ENCODE measurements around the gene GPR37L1. TPM values are rescaled to one million over a fixed set of nuclear protein-coding genes. Genes with fewer than 3 reads are reported as not detected.

Gene GPR37L1
- total RNA-seq, 2 experiments from 2014 or later = not detected

GRCh38 chr1:202159534-202160371 is 37.0 kb downstream of the GPR37L1 start:
- Mint-ChIP-seq H3K4me1 (ENCODE audit: low read depth) (peaks cover 83% of the 10 kb centered on the region), H3K36me3 (ENCODE audit: low read depth) (peaks cover 45% of the 10 kb centered on the region), H3K9me3 (ENCODE audit: insufficient read depth) (no peaks in the 10 kb centered on the region), H3K4me3 (peak overlapping the region; percentile 91), H3K27me3 (ENCODE audit: low read depth) (no peaks in the 10 kb centered on the region), H3K27ac (peak overlapping the region; percentile 100)
- POLR2A ChIA-PET = interaction anchor here (0.6 to 11.3 kb wide), 10 partner anchors 11 to 848 kb away, joined by 3 to 103 read pairs (median 4); partner anchors contain the start of genes ARL8A, TMEM183A and UBE2T
- CTCF ChIA-PET = interaction anchor here (0.6 to 6.2 kb wide), 14 partner anchors 9 to 177 kb away, joined by 3 to 39 read pairs (median 6); partner anchors contain the start of genes ARL8A and RNPEP
- peak; percentile 79 for DNase-seq
- peak; percentile 17 for ATAC-seq

DNA sequence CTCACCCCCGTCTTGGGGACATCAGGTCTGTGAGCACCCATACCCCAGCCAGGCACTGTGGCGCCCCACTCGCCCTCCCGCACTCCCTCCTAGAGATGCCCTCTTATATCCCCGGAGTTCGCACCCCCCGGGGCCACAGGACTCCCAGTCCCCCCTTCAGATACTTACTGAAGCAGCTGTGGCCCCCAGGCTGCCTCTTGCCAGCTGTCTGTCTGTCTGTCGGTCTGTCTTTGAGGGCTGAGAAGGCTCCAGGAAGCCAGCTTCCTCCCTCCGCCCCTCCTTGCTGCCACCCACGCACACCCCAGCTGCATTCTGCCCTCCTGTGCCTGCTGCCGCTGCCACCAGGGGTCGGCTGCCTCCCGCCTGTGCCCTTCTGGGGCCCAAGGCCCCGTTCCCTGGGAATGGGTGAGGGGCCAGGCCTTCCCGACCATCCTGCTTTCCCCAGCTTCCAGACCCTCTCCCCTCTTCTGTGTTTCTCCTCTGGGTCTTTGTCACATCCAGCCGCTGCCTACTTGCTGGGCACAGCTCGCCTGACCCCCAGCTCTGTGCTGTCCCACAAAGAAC is 37.7 kb downstream of the GPR37L1 start, which contains the start of gene PTPN7:
TSS of gene PTPN7 (minus strand) at position 226 of the 564 bp plus-strand sequence. CDS start 1,200 bp downstream, outside the sequence.
- Mint-ChIP-seq H3K4me3 (peak within 1 kb of the TSS; percentile 91), H3K36me3 (ENCODE audit: low read depth) (peaks cover 38% of the 10 kb centered on the region), H3K27ac (peak within 1 kb of the TSS; percentile 100), H3K27me3 (ENCODE audit: low read depth) (no peaks in the 10 kb centered on the region), H3K4me1 (ENCODE audit: low read depth) (peaks cover 83% of the 10 kb centered on the region), H3K9me3 (ENCODE audit: insufficient read depth) (no peaks in the 10 kb centered on the region)
- CTCF ChIA-PET = interaction anchor here (0.6 to 6.2 kb wide), 15 partner anchors 8 to 181 kb away, joined by 3 to 39 read pairs (median 6); partner anchors contain the start of genes ARL8A, RNPEP and UBE2T
- peak; percentile 54 for ATAC-seq
- POLR2A ChIA-PET = interaction anchor here (0.9 to 11.3 kb wide), 10 partner anchors 10 to 847 kb away, joined by 3 to 103 read pairs (median 4); partner anchors contain the start of genes ARL8A, TMEM183A and UBE2T
- DNase-seq = peak; percentile 82

DNA sequence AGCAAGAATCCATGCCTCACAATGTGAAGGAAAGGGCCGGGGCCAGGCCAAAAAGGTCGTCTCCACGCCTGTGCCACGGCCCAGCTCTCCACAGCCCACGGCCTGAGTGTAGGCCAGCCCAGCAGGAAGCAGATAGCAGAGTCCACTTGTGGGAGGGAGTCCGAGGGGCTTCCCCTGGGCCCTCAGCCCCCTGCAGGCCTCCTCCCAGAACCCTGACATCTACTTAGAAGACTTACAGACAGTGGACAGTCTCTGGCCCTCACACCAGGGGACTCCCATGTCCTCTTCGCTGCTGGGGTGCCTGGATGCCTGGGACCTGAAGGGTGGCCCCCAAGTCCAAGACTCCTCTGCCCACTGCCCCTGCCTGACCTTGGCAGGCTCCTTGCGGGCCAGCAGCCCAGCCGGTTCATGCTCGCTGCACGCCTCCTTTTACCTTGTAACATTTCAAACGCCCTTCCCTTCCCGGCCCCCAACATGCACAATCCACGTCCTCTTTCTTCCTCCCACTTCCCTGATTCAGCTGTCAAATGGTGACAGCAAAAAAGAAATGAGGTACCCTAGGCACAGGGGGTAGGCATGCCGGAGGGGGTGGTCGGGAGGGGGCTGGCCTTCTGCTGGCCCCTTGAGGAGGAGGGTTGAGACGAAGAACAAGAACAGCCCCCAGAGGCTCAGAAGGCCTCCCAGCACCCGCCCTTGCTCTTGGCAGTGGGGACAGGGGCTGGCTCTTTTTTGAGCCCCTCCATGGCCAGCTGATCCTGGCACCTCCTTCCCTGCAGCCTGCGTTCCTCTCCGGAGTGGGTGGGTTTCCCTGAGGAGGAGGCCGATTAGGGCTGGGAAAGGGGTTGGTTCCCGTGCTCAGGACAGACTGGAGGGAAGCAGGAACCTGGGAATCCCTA is 38.7 kb downstream of the GPR37L1 start:
- peak overlapping the region; percentile 100 for H3K27ac Mint-ChIP-seq
- peak overlapping the region; percentile 91 for H3K4me3 Mint-ChIP-seq
- POLR2A ChIA-PET = interaction anchor here (1.1 to 11.3 kb wide), 6 partner anchors 9 to 181 kb away, joined by 3 to 103 read pairs (median 12); partner anchors contain the start of genes ARL8A and UBE2T
- H3K4me1 Mint-ChIP-seq (ENCODE audit: low read depth) = peaks cover 84% of the 10 kb centered on the region
- no peaks in the 10 kb centered on the region for H3K27me3 Mint-ChIP-seq (ENCODE audit: low read depth)
- DNase-seq (peak; percentile 37), ATAC-seq (peak; percentile 3)
- H3K36me3 Mint-ChIP-seq (ENCODE audit: low read depth) = peaks cover 30% of the 10 kb centered on the region
- no peaks in the 10 kb centered on the region for H3K9me3 Mint-ChIP-seq (ENCODE audit: insufficient read depth)
- CTCF ChIA-PET = interaction anchor here (0.6 to 6.2 kb wide), 10 partner anchors 9 to 181 kb away, joined by 3 to 39 read pairs (median 6); partner anchors contain the start of genes ARL8A and UBE2T

DNA sequence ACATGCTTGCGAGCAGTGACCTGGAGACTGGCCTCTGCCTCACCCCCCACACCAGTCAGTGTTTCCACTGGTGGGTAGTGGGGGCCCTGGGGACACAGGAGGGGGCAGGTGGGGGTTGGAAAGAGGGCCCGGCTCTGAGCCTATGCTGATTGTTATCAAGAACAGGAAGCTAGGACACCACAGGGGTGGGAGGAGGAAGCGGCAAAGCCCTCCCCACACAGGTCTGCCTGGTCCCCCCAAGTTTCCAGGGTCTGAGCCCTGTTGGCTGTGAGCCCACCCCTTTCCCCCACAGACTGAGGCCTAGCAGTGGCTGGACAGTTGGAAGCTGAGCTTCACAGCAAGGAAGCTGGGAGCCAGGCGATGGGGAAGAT is 39.3 kb downstream of the GPR37L1 start:
- POLR2A ChIA-PET = interaction anchor here (1.5 to 11.3 kb wide), 5 partner anchors 9 to 180 kb away, joined by 3 to 103 read pairs (median 15); partner anchors contain the start of genes ARL8A and UBE2T
- Mint-ChIP-seq H3K36me3 (ENCODE audit: low read depth) (peaks cover 29% of the 10 kb centered on the region), H3K4me1 (ENCODE audit: low read depth) (peaks cover 85% of the 10 kb centered on the region), H3K27ac (peak overlapping the region; percentile 100), H3K9me3 (ENCODE audit: insufficient read depth) (no peaks in the 10 kb centered on the region), H3K4me3 (peak overlapping the region; percentile 91), H3K27me3 (ENCODE audit: low read depth) (no peaks in the 10 kb centered on the region)
- peak; percentile 34 for ATAC-seq
- CTCF ChIA-PET = interaction anchor here (0.8 to 6.2 kb wide), 10 partner anchors 9 to 180 kb away, joined by 3 to 39 read pairs (median 4); partner anchors contain the start of genes ARL8A and UBE2T
- peak; percentile 76 for DNase-seq

- H3K27ac Mint-ChIP-seq = peak overlapping the region; percentile 100
- no peaks in the 10 kb centered on the region for H3K27me3 Mint-ChIP-seq (ENCODE audit: low read depth)
- ChIA-PET CTCF (interaction anchor here (0.7 to 6.2 kb wide), 13 partner anchors 8 to 179 kb away, joined by 3 to 39 read pairs (median 5); partner anchors contain the start of genes ARL8A, LGR6 and UBE2T), POLR2A (interaction anchor here (0.5 to 11.3 kb wide), 6 partner anchors 8 to 845 kb away, joined by 3 to 103 read pairs (median 10); partner anchors contain the start of genes ARL8A, PPP1R12B, TMEM183A and UBE2T)
- H3K36me3 Mint-ChIP-seq (ENCODE audit: low read depth) = peaks cover 25% of the 10 kb centered on the region
- peak; percentile 12 for ATAC-seq
- peak overlapping the region; percentile 91 for H3K4me3 Mint-ChIP-seq
- H3K4me1 Mint-ChIP-seq (ENCODE audit: low read depth) = peaks cover 82% of the 10 kb centered on the region
- peak; percentile 55 for DNase-seq
- no peaks in the 10 kb centered on the region for H3K9me3 Mint-ChIP-seq (ENCODE audit: insufficient read depth)
Observed at GRCh38 chr1:202162418-202163280, 39.9 kb downstream of the GPR37L1 start.

DNA sequence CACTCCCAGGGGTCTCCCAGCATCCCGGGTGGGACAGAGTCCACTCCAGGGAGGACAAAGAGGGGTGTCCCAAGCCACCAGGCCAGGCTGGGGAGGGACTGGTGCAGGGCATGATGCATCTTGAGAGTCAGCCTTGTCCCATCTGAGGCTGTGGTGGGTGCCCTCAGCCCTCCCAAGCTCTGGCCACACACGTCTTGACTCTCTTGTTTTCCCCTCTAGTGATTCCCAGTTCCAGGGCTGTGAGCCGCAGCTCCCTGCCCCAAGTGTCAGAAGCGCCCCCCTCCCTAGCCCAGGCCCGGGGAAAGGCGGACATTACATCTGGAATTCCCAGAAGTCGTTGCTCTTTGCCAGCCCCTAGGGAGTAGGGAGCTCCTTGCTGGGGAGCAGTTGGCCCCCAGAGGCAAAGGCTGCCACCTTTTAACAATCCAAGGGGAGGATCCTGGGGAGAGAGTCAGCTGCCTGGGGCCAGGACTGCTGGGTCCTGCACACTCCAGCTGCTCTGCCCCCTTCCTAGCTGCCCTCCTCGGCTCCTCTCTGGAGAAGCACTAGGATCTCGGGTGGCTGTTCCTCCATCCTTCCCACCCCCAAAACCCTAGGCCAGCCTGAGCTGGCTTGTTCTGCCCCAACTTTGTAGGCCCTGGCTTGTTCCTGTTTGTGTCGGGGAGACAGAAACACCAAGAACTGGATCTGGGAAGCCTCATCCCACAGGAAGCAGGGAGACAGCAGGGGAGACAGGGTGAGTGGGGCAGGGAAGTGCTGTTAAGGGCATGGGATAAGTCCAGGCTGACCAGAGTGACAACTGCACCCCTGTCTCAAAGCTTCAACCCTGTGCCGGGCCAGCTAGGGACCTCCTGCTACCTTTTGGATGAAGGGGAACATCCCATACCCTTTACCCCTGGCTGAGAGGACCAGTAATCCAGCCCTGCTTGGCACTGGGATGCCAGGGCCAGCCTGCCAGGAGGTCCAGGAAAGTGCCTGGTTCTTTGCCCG is 40.9 kb downstream of the GPR37L1 start:
- no peaks in the 10 kb centered on the region for H3K9me3 Mint-ChIP-seq (ENCODE audit: insufficient read depth)
- H3K27ac Mint-ChIP-seq = peak overlapping the region; percentile 100
- H3K4me3 Mint-ChIP-seq = peak overlapping the region; percentile 91
- DNase-seq (no peak), ATAC-seq (no peak)
- peaks cover 75% of the 10 kb centered on the region for H3K4me1 Mint-ChIP-seq (ENCODE audit: low read depth)
- ChIA-PET POLR2A (interaction anchor here (0.9 to 11.3 kb wide), 5 partner anchors 7 to 185 kb away, joined by 3 to 103 read pairs (median 4); partner anchors contain the start of genes ARL8A, PPP1R12B and UBE2T), CTCF (interaction anchor here (1.2 to 6.2 kb wide), 9 partner anchors 7 to 164 kb away, joined by 3 to 39 read pairs (median 6); partner anchors contain the start of genes ARL8A and LGR6)
- H3K36me3 Mint-ChIP-seq (ENCODE audit: low read depth) = peaks cover 18% of the 10 kb centered on the region
- H3K27me3 Mint-ChIP-seq (ENCODE audit: low read depth) = no peaks in the 10 kb centered on the region

DNA sequence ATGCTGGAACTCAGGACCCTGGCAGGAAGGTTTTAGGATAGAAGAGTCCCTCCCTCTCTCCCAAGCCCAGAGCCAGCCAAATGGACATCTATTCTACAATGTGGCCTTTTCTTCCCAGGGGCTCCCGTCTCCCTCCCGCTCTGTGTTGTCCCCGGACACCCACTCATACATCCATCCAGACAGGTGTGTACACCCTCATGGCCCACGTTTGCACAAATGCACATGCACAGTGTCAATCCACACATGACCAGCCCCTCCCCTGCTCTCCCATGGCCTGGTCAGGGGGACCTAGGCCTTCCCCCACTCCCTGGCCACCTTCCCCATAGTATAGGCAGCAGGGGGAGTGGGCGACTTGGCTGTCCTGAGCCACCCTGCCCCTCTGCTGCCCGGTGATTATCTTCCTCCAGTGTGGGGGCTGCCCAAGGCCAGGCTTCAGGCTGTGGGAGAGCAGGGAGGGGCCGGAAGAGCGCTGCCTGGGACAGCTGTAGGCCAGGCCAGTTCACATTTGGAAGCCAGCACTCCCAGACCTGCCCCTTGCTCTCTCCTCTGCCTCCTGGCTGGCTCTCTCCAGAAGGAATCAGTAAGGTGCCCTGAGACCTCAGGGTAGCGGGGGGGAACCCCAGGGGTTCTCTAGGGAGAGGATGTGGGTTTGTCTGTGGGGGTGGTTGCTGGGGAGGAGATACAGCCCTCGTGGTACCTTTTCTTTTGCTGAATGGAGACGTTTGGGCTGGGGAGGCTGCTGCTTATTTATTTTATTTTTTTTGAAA is 41.7 kb downstream of the GPR37L1 start:
- peaks cover 70% of the 10 kb centered on the region for H3K4me1 Mint-ChIP-seq (ENCODE audit: low read depth)
- no peaks in the 10 kb centered on the region for H3K9me3 Mint-ChIP-seq (ENCODE audit: insufficient read depth)
- ATAC-seq = peak; percentile 60
- peaks cover 9% of the 10 kb centered on the region for H3K36me3 Mint-ChIP-seq (ENCODE audit: low read depth)
- peak; percentile 89 for DNase-seq
- peak overlapping the region; percentile 71 for H3K4me3 Mint-ChIP-seq
- ChIA-PET POLR2A (interaction anchor here (1.2 to 11.3 kb wide), 3 partner anchors 8 to 178 kb away, joined by 3 to 103 read pairs (median 25); partner anchors contain the start of genes ARL8A and UBE2T), CTCF (interaction anchor here (0.8 to 6.2 kb wide), 6 partner anchors 9 to 28 kb away, joined by 3 to 39 read pairs (median 9); partner anchors contain the start of genes ARL8A and LGR6)
- H3K27ac Mint-ChIP-seq = peak overlapping the region; percentile 100
- H3K27me3 Mint-ChIP-seq (ENCODE audit: low read depth) = no peaks in the 10 kb centered on the region

GRCh38 chr1:202165267-202165941 is 42.7 kb downstream of the GPR37L1 start:
- H3K27me3 Mint-ChIP-seq (ENCODE audit: low read depth) = no peaks in the 10 kb centered on the region
- no peaks in the 10 kb centered on the region for H3K9me3 Mint-ChIP-seq (ENCODE audit: insufficient read depth)
- ATAC-seq = peak; percentile 5
- ChIA-PET POLR2A (interaction anchor here (0.7 to 2.2 kb wide), 4 partner anchors 9 to 21 kb away, joined by 3 to 9 read pairs (median 3); partner anchors contain the start of gene ARL8A), CTCF (interaction anchor here (0.8 to 3.1 kb wide), 9 partner anchors 8 to 177 kb away, joined by 3 to 31 read pairs (median 4); partner anchors contain the start of genes LGR6 and UBE2T)
- peak overlapping the region; percentile 71 for H3K4me3 Mint-ChIP-seq
- peak; percentile 54 for DNase-seq
- H3K4me1 Mint-ChIP-seq (ENCODE audit: low read depth) = peaks cover 68% of the 10 kb centered on the region
- H3K27ac Mint-ChIP-seq = peak overlapping the region; percentile 100
- peaks cover 1% of the 10 kb centered on the region for H3K36me3 Mint-ChIP-seq (ENCODE audit: low read depth)
